Measurements from ENCODE around the gene ZNF157. TPM values are rescaled to one million over a fixed set of nuclear protein-coding genes. Genes with fewer than 3 reads are reported as not detected.

Gene ZNF157
- total RNA-seq, 1 donor from 2014 or later, result not detected

DNA sequence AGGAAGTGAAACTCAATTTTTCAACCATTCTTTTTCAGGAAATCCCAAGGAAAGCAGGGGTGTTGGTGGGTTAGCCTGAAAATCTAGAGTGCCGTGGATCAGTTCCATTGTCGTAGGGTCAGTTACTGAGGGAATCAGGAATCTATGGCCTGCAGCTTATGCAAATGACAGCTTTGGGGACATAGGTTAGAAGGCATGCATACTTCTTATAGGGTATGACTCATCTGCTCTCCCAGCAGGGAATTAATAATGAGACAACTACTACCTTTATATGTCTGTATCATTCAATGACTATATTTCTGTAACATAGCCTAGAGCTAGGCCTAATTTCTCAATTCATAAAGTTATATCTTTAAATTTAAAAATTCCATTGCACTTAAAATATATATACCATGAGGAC lies 76.1 kb downstream of the ZNF157 start:
- no peak for ATAC-seq

DNA sequence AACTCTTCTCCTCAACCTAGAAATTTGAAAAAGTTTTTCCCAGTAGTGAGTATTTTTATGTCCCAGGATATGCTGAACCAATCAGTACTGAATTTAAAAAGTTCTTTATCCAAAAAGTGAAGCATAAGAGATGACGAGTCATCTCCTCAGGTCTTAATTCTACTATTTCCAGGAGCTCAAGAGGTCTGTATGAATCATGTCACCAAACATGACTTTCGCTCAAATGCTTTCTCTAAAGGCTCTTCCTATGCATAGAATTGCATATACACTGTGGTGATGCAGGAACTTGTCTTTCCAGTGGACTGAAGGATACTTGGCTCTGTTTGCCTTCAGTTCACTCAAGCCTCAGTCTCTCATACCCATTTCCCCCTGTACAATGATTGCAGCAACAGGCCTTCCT lies 76.6 kb downstream of the ZNF157 start:
- no peak for DNase-seq (ENCODE audit: low spot score)
- ATAC-seq, result no peak

More for the DNA sequence above, 76.1 kb downstream of the ZNF157 start:
- DNase-seq (ENCODE audit: low spot score), result no peak

DNA sequence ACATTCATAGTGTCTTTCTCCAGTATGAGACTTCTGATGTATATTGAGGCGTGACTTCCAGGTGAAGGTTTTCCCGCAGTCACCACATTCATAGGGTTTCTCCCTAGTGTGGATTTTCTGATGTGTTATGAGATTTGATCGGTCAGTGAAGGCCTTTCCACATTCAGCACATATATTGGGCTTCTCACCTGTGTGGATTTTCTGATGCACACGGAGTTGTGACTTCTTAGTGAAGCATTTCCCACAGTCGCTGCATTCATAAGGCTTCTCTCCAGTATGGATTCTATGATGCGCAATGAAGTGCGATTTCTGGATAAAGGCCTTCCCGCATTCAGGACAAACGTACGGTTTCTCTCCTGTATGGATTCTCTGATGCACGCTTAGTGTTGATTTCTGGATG lies 77.2 kb downstream of the ZNF157 start:
- ATAC-seq (no peak), DNase-seq (ENCODE audit: low spot score) (no peak)

DNA sequence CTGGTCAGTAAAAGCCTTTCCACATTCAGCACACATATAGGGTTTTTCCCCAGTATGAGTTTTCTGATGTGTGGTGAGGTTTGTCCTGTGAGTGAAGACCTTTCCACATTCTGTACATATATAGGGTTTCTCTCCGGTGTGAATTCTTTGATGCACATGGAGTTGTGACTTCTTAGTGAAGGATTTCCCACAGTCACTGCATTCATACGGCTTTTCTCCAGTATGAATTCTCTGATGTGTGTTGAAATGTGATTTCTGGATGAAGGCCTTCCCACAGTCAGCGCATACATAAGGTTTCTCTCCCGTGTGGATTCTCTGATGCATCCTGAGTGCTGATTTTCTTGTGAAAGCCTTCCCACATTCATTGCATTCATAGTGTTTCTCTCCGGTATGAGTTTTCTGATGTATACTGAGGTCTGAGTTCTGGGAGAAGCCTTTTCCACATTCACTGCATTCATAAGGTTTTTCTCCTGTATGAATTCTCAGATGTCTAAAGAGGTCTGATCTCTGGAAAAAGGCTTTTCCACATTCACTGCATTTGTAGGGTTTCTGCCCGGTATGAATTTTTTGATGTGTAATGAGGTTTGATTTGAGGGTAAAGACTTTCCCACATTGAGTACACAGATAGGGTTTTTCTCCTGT lies 77.9 kb downstream of the ZNF157 start:
- DNase-seq (ENCODE audit: low spot score), result no peak
- no peak for ATAC-seq

GRCh38 chrX:47452112-47452511 lies 81.7 kb downstream of the ZNF157 start:
- no peak for ATAC-seq
- DNase-seq (ENCODE audit: low spot score), result no peak

DNA sequence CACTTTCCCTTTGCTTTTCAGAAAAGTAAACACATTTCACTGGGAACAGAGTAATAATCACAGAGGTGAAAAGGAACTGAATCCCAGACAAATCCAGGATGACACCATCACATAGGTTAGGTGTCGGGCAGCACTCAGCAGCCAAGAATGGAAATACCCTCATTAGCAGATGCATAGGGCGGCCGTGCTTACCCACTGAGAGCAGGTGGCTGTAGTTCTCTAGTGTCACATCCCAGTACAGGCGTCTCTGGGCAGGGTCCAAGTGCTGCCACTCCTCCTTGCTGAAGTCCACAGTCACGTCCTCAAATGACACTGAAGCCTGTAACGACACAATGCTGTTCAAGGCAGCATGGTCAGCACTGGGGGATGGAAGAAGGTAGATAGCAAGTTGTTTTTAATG lies 85.7 kb downstream of the ZNF157 start:
- DNase-seq (ENCODE audit: low spot score) (no peak), ATAC-seq (no peak)

DNA sequence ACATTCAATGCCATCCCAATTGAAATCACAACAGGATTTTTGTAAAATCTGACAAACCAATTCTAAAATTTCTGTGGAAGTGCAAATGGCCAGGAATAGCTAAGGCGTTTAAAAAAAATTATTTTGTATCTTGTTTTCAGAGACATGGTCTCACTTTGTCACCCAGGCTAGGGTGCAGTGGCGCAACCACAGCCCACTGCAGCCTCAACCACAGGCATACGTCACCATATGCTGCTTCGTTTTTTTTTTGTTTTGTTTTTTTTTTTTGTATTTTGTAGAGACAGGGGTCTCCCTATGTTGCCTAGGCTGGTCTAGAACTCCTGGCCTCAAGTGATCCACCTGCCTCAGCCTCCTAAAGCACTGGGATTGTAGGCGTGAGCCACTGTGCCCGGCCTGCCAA lies 88.2 kb downstream of the ZNF157 start:
- no peak for ATAC-seq
- DNase-seq (ENCODE audit: low spot score), result no peak

DNA sequence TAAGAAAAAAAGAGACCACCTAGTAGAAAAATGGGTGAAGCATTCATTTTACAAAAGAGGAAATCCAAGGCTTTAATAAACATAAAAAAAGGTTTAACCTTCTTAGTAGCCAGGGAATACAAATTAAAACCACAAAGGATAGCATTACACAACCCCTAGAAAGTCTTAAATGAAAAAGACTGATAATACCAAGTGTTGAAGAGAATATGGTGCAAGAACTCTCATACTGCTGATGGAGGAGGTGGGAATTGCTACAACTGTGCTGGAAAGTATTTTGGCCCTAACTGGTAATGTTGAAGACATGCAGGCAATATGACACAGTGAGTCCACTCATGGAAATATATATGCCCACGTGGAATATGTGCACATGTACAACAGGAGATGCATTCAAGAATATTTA lies 90.2 kb downstream of the ZNF157 start:
- DNase-seq (ENCODE audit: low spot score), result no peak
- no peak for ATAC-seq

Other genes starting within 250 kb of the ZNF157 start
- 67.1 TPM for gene NDUFB11, start 225.9 kb upstream of the ZNF157 start, total RNA-seq
- gene RBM10, start 225.4 kb upstream of the ZNF157 start, total RNA-seq, result 15.0 TPM
- 87.2 TPM for gene UBA1, start 176.7 kb upstream of the ZNF157 start, total RNA-seq
- gene CDK16, start 151.9 kb upstream of the ZNF157 start, total RNA-seq, result 21.7 TPM
- gene USP11, start 137.6 kb upstream of the ZNF157 start, total RNA-seq, result 10.2 TPM
- gene ZNF41, start 112.6 kb downstream of the ZNF157 start, total RNA-seq, result 3.3 TPM
- gene ARAF, start 190.6 kb downstream of the ZNF157 start, total RNA-seq, result 66.9 TPM
- gene TIMP1, start 211.9 kb downstream of the ZNF157 start, total RNA-seq, result 102 TPM
- gene SYN1, start 249.3 kb downstream of the ZNF157 start, total RNA-seq, result 0.15 TPM

All from left lobe of liver (tissue), 2 donors.